ENCODE measurements around the gene GNAS-AS1.

Gene GNAS-AS1

GRCh38 chr20:58792426-58792825 is 58.3 kb downstream of the GNAS-AS1 start:
- H3K4me3 ChIP-seq (ENCODE audit: low read length) = no peak overlapping the region
- no peak for TF ChIP-seq CTCF (conservative IDR thresholded peaks at IDR 0.05; ENCODE audit: low read depth, low read length)
- DNase-seq (ENCODE audit: low read depth) = no peak

- H3K4me3 ChIP-seq (ENCODE audit: low read length) = no peak overlapping the region
- TF ChIP-seq CTCF (conservative IDR thresholded peaks at IDR 0.05; ENCODE audit: low read depth, low read length) = no peak
- DNase-seq (ENCODE audit: low read depth) = no peak
These were observed 59.4 kb downstream of the GNAS-AS1 start for GRCh38 chr20:58791286-58791685.

- no peak for TF ChIP-seq CTCF (conservative IDR thresholded peaks at IDR 0.05; ENCODE audit: low read depth, low read length)
- H3K4me3 ChIP-seq (ENCODE audit: low read length) = no peak overlapping the region
- no peak for DNase-seq (ENCODE audit: low read depth)
These were observed 60.2 kb downstream of the GNAS-AS1 start for GRCh38 chr20:58790454-58790853.

GRCh38 chr20:58788896-58789544 is 61.7 kb downstream of the GNAS-AS1 start:
- no peak overlapping the region for H3K4me3 ChIP-seq (ENCODE audit: low read length)
- no peak for TF ChIP-seq CTCF (conservative IDR thresholded peaks at IDR 0.05; ENCODE audit: low read depth, low read length)
- no peak for DNase-seq (ENCODE audit: low read depth)

GRCh38 chr20:58787211-58788005 is 63.3 kb downstream of the GNAS-AS1 start:
- DNase-seq (ENCODE audit: low read depth) = no peak
- no peak for TF ChIP-seq CTCF (conservative IDR thresholded peaks at IDR 0.05; ENCODE audit: low read depth, low read length)
- H3K4me3 ChIP-seq (ENCODE audit: low read length) = no peak overlapping the region

GRCh38 chr20:58784321-58785074 is 66.2 kb downstream of the GNAS-AS1 start:
- DNase-seq (ENCODE audit: low read depth) = no peak
- H3K4me3 ChIP-seq (ENCODE audit: low read length) = no peak overlapping the region

More at GRCh38 chr20:58784321-58785074, 66.2 kb downstream of the GNAS-AS1 start:
- no peak for TF ChIP-seq CTCF (conservative IDR thresholded peaks at IDR 0.05; ENCODE audit: low read depth, low read length)

Data from retinal pigment epithelial cell (primary cell).